ENCODE data around the gene BSDC1. TPM values are rescaled to one million over a fixed set of nuclear protein-coding genes. Genes with fewer than 3 reads are reported as not detected.
"Not testable (repeated sequence)": the region's sequence is repeated elsewhere in the genome, so short reads cannot be mapped to it uniquely, and the experiment has no call there.

Gene BSDC1
- total and polyA plus RNA-seq, 12 donors, result 21.4 to 49.4 (median 44.3) TPM

- Histone ChIP-seq H3K36me3 (peaks cover 0 to under 1% (median 0%) of the 10 kb centered on the region in 9 donors), H3K4me1 (peaks cover 1 to 22% (median 8%) of the 10 kb centered on the region in 9 donors), H3K27ac (no peak overlapping the region), H3K9me3 (no peaks in the 10 kb centered on the region), H3K4me3 (no peak overlapping the region), H3K27me3 (no peaks in the 10 kb centered on the region)
- 73 to 75% methylated on average over 2 of the region's 2 CpGs for WGBS, 2 donors
- DNase-seq, result no peak
- intact Hi-C loops (cut with DNase I), result loop anchor here in 2 of 10 donors (10.0 kb wide), 2 partner anchors 184 to 676 kb away; no protein-coding TSS in a partner anchor
- ATAC-seq, result no peak
- no peak for TF ChIP-seq CTCF (IDR thresholded peaks at IDR 0.05)
These were observed 4.2 kb upstream of the BSDC1 start for GRCh38 chr1:32398401-32398800.

GRCh38 chr1:32396524-32396923 is 2.3 kb upstream of the BSDC1 start:
- H3K27ac ChIP-seq, H3K9me3 ChIP-seq, DNase-seq, H3K4me3 ChIP-seq, H3K27me3 ChIP-seq, ATAC-seq: not testable (repeated sequence)
- intact Hi-C loops (cut with DNase I), result loop anchor here in 2 of 10 donors (10.0 kb wide), 2 partner anchors 182 to 678 kb away; no protein-coding TSS in a partner anchor
- Histone ChIP-seq H3K36me3 (peaks cover 0 to 19% (median 0%) of the 10 kb centered on the region in 9 donors), H3K4me1 (peaks cover 7 to 41% (median 27%) of the 10 kb centered on the region in 9 donors)
- WGBS, 2 donors, result 88 to 94% methylated on average over 5 of the region's 5 CpGs

- Histone ChIP-seq H3K27ac (peak overlapping the region; percentile 84 to 97 (median 90)), H3K36me3 (peaks cover 0 to 34% (median 5%) of the 10 kb centered on the region in 9 donors), H3K4me1 (peaks cover 7 to 47% (median 33%) of the 10 kb centered on the region in 9 donors), H3K9me3 (no peaks in the 10 kb centered on the region), H3K4me3 (peak overlapping the region; percentile 59 to 90 (median 86)), H3K27me3 (no peaks in the 10 kb centered on the region)
- WGBS, 2 donors, result 1% methylated on average over 14 of the region's 14 CpGs
- ATAC-seq, result peak in 3 of 8 donors; percentile 2 to 7 (median 4)
- DNase-seq, result no peak
- intact Hi-C loops (cut with DNase I), result loop anchor here in 3 of 10 donors (5.0 to 10.0 kb wide), 4 partner anchors 43 to 680 kb away; partner anchors contain the start of gene MARCKSL1 (in 1 of the 3)
- no peak for TF ChIP-seq CTCF (IDR thresholded peaks at IDR 0.05)
These were observed 720 bp upstream of the BSDC1 start for GRCh38 chr1:32394890-32395432.

- H3K27ac ChIP-seq, result peak overlapping the region; percentile 84 to 97 (median 92)
- no peaks in the 10 kb centered on the region for H3K9me3 ChIP-seq
- peaks cover 7 to 53% (median 33%) of the 10 kb centered on the region in 9 donors for H3K4me1 ChIP-seq
- H3K27me3 ChIP-seq, result no peaks in the 10 kb centered on the region
- WGBS, 2 donors, result 1 to 2% methylated on average over 15 of the region's 15 CpGs
- H3K4me3 ChIP-seq, result peak overlapping the region; percentile 59 to 90 (median 86)
- DNase-seq (no peak), ATAC-seq (peak; percentile 3 to 46 (median 23))
- no peak for TF ChIP-seq CTCF (IDR thresholded peaks at IDR 0.05)
- H3K36me3 ChIP-seq, result peaks cover 0 to 46% (median 5%) of the 10 kb centered on the region in 9 donors
- intact Hi-C loops (cut with DNase I), result loop anchor here in 3 of 10 donors (5.0 to 10.0 kb wide), 4 partner anchors 41 to 681 kb away; partner anchors contain the start of gene MARCKSL1 (in 1 of the 3)
These were observed 455 bp downstream of the BSDC1 start for GRCh38 chr1:32393832-32394140.

- no peak for TF ChIP-seq CTCF (IDR thresholded peaks at IDR 0.05)
- intact Hi-C loops (cut with DNase I), result loop anchor here in 3 of 10 donors (5.0 to 10.0 kb wide), 4 partner anchors 41 to 682 kb away; partner anchors contain the start of gene MARCKSL1 (in 1 of the 3)
- no peak for DNase-seq
- Histone ChIP-seq H3K9me3 (no peaks in the 10 kb centered on the region), H3K36me3 (peaks cover 0 to 53% (median 10%) of the 10 kb centered on the region in 9 donors), H3K27me3 (no peaks in the 10 kb centered on the region), H3K4me1 (peaks cover 7 to 56% (median 39%) of the 10 kb centered on the region in 9 donors), H3K27ac (peak overlapping the region in 5 of 10 donors; percentile 91 to 97 (median 93)), H3K4me3 (peak overlapping the region; percentile 59 to 90 (median 86))
- WGBS, 2 donors, result 43 to 69% methylated on average over 1 of the region's 1 CpG
- ATAC-seq, result no peak
These were observed 1.1 kb downstream of the BSDC1 start for GRCh38 chr1:32393136-32393535.

Measured in heart right ventricle (tissue), 16 donors.